ENCODE data around the gene STIM1.

STIM1 gene

DNA sequence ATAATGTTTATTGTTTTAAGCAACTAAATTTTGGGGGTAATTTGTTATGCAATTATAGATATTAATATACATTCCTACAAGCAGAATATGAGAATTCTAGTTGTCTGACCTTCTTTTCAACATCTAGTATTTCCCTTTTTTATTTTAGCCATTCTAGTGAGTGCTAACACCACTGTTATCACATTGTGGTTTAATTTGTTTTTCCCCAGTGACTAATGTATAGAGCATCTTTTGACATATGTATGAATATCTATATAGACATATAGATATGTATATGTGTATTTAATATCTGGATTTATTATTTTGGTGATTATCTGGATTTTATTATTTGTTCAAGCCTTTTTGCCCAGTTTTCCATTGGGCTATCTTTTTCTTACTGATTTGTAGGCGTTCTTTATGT is 66.6 kb downstream of the STIM1 start:
- no peak for DNase-seq

DNA sequence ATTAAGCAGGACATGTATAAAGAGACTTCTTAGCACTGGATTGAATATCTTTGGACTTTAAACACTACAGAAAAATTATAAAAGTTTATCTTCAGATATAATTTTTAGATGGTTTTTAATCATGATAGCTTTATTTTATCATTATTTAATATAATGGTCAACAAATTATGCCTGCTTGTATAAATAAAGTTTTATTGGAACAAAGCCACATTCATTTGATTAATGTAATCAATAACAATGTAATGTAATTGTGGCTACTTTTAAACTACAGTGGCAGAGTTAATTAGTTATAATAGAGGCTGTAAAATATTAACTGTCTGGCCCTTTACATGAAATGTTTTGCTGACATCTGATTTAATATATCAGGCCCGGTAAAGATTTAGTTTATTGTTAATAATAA is 70.0 kb downstream of the STIM1 start:
- DNase-seq, result no peak

DNA sequence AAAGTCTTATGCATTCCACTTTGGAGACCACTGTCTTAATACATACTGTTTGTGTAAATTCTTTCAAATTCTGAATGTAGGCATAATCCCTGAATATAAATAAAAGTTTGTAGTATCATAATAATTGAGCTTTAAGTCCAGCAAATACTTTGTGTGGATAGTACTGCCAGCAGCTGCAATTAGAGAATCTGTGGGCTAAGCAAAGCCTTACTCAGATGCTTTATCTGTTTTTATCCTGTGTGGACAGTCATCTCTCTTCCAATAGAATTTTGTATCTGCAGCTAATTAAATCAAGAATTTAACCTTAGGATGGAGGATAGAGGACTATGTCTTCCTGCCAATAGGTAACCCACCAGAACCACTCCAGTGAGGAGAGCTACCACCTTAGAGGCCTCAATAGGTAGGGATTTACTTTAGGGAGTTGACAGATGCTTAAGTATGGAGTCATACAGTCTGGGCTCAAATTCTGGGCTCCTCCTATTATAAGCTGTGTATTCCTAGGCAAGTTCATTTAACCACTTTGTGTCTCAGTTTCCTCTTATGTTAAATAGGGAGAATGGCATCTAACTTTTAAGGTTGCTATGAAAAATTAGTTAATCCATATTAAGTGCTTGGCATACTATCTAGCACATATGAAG is 71.1 kb downstream of the STIM1 start:
- DNase-seq, result no peak

DNA sequence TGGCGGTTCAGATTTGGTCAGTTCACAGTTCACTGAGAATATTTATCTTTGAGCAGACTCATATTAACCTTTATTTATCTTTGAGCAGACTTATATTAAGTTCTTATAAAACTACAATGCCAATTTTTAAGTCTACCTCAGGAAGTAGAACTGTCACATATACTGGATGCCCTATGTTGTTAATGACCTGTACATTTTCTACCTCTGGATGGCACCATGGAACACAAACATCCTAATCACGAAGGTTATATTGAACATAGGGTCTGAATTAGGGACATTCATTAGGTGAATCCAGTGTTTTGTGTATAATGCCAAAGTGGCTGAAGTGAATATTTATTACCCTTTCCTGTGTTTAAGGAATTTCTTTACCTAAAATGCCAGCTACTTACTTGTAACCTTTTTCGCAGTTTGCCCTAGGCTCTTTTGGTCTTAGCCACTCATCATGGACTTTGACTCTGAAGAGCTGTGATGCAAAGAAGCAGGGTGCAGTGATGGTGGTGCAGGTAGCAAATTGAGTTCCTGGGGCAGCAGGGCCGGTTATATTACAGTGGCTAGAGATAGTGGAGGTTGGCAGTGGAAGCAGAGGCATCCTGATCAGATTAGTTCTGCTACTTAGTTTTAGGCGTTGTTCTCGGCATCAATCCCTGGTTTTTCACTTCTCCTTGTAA is 71.8 kb downstream of the STIM1 start:
- DNase-seq, result no peak

DNA sequence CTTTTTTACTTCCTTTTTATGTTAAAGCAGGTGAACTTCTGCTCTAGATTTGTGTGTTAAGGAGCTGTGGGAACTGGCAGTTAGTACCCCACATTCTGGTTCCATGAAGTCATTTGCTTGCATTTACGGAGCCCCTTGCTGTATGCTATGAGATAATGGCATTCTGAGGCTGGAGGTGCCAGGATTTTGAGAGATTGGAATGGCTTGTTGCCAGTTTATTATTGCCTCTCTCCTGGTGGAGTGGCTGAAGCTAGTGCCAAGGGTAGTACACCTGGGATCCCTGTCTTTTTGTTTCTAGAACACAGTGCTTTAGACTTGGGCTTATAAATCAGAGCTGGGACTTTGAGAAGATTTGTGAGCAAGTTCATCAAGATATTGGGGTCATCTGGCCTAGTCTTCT is 73.8 kb downstream of the STIM1 start:
- DNase-seq, result no peak

DNA sequence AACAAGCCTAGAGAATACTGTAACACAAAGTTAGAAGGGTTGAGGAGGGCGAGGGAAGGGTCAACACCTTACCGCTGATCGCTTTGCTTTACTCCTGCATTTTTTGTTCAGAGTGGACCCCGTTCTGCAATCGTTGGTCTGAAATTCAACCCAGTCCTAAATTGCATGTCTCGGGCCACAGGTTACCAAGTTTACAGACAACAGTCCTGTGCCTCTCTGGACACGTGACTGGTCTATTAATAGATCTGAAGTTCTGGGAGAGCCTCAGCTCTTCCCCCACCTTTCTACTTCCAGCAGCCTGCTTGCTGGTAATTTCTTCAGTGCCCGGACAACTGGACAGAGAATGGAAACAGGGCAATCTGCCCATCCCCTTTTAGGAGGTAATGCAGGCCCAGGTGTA is 74.2 kb downstream of the STIM1 start:
- DNase-seq, result no peak

DNA sequence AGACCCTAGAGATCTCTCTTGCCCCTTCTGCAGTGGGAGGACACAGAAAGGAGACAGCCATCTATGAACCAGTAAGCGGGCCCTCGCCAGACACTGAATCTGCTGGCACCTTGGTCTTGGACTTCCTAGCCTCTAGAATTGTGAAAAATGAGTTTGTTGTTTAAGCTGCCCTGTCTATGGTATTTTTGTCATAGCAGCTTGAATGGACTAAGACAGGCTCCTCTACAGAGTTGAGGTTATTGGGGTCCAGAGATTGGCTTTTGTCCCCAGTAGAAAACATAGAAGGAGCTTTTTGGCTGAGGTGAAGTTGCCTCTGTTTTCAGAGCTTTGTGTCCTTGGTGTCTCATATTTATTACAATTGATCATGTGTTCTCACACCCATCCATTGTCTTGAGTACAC is 77.2 kb downstream of the STIM1 start:
- DNase-seq, result no peak

DNA sequence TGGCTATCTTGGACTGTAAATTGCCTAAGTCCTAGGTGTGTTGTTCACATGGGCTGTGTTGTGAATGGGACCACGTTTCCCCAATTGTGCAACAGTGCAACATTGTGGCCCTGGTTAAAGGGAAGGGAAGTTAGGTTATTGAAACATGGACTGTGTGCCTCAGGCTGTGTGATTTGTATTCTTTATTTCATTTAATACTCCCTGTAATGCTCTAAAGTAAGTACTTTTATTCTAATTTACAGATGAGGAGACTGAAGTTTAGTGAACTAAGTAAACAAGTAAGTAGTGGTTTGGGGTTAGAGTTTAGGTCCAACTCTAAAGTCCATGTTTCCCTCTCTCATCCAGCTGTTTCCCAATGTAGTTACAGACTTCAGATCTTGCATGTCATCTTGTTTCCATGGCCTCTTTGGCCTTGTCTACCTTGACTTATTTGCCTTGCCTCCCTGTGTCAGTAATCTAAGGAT is 77.7 kb downstream of the STIM1 start:
- DNase-seq, result no peak

DNA sequence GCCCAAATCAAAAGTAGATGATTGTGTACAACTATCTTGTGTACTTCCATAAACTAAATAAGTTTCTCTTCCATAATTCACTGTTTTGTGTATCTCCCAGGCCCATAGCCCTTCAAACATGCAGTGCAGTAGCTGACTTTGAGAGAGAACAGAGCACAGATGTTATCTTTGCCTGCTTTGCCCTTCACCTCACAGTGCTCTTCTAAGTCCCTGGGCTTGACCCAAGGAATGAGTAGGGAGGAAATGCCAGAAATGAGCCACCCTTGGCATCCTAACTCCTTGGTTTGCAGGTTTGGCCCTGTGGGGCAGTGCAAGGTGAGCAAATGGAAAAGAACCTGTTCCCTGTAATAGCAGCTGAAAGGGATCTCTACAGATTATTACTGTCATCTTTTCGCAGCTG is 79.2 kb downstream of the STIM1 start:
- no peak for DNase-seq

DNA sequence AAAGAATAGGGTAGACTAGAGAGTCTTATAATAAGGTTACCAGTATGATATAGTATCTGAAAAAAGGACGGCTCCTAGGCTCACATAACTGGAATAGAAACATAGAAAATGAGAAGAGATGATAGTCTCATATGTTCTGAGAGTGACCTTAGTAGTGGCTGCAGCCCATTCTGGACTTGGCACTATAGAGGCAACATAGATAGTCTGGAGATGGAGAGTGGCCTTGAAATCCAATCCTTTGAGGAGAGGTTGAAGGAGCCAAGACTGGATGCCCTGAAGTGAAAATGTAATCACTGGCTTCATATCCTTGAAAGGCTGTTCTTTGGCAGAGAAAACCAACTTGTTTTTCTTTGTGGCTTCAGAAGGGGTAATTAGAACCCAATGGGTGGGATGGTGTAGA is 81.1 kb downstream of the STIM1 start:
- no peak for DNase-seq

DNA sequence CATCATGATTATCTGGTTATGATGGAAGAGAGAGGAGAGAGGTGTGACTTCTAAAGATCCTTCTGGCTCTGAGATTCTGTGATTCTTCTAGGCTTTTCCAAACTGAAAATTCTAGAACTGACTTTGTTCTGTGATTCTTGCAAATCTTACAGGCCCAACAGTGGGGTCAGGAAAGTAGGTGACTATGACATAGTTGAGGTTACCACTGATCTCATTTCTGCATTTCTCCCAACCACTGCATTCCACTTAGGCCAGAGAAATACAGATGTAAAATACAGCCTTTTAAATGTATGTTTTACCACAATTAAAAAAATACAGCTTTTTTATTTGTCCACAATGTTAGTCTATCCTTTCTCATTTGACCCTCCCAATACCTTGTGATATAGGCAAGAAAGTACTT is 83.7 kb downstream of the STIM1 start:
- DNase-seq, result no peak

DNA sequence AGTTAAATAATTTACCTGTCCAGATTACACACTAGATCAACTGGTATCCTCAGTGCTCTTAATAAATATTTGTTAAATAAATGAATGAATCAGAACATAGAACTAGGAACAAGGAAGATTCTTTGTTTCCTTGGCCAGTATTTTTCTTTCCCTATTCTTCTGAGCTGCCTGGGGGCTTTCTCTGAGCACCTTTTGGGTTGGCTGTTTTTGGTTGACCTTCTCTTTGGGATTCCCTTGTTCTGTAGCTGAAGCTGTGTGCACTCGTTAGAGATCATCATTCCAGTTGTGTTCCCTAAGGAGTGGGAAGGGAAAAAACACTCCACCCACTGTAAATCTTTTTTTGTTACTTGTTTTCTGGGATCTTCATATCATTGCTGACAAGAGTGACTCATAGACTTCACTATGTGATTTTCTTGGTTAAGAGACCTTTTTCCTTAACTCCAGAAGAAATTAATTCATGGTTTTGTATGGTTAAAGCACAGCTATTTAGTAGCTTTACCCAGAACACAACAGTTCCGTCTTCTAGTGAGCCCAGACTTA is 84.3 kb downstream of the STIM1 start:
- DNase-seq, result no peak

DNA sequence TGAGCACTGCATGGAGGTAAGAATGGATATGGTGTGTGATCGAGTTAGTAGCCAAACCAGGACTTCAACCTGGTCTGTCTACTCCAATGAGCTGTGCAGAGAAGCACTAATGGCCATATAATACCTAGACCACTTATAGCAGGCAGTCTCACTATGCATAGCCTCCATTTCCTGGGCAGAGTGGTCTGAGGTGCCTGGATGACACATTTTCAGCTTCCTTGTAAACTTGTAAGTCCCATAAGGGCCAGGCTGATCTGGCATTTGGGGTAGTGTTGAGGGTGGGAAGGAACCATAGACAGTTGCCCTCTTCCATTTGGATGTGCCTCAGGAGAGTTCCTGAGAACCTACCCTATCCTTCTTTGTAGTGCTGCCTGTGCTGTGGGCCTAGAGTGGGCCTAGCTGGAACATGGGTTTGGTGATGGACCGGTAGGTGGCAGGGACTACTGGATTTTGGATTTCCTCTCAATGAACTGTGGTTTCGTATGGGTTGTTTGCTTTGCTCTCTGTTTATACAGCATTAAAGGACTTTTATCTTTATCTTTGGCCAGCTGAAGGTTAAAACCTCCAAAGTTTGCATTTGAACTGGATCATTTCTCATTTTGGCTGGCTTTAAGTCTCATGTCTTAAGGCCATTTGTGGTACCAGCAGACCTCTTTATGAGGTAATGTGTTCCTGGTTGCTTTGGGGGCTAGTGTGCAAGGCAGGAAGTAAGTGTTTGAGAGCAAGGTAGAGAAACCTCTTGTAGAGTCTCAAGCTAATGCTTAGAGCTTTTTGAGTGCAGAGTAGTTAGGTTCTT is 86.9 kb downstream of the STIM1 start:
- no peak for DNase-seq

DNA sequence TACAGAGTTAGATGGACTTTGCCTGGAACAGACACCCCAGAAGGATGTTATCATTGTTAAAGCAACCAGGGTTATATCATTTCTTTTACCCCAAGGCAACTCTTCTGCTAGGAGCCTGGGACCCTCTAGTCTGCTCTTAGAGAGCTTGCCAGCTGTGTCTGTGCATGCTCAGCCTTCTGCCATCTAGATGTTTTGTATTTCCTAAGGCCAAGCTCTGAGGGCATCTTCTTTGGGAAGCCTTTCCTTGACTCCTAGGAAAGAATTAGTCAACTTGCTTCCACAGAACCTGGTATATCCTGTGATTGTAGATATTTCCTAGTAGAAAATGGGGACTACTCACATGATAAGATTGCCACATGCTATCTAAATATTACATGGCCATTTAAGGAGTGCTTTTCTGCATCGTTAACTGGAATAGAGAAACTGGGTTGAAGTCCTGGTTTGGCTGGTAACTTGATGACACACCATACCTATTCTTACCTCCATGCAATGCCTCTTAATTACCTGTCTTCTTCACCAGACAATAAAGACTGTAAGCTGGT is 87.6 kb downstream of the STIM1 start:
- DNase-seq, result no peak

DNA sequence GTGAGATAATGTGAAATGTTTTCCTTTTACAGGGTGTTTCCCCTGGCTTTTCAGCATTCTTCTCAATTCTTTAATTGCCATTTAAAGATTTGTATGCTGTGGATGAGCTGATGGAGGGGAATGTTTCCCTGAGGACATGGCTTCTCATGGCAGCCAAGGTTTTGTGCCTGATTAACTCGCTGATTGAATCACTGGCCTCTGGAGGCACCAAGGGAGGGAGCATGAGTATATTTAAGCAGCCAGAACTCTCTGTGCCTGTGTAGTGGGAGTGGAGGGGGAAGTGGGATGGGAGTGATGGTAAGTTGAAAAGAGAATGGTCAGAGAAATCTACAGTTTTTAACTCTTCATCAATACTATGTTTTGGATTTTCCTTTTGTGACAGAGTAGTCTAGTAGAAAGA is 88.7 kb downstream of the STIM1 start:
- no peak for DNase-seq

DNA sequence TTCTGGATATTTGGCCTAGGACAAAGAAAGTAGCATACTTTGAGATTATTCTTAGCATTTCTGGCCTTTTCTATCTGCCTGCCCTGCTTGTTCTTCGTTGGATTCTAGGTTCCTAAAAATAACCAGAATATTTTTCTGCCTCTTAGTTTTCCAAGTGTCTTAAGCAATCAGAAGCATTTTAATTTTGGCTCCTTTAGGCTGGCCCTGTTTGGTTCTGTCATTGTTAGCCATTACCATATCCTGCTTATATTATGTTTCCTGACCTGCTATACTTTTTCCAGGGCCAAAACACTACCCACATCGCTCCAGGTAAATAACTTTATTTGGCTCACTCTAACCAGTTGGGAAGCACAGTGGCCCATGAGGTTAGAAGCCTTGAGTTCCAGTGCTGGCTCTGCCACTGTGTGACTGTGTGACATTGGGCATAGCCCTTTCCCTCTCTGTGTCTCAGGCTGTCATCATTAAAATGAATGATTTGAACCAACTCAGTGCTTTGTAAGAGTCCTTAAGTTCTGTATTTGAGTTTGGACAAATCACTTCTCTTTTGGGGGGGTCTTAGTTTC is 91.1 kb downstream of the STIM1 start:
- no peak for DNase-seq

DNA sequence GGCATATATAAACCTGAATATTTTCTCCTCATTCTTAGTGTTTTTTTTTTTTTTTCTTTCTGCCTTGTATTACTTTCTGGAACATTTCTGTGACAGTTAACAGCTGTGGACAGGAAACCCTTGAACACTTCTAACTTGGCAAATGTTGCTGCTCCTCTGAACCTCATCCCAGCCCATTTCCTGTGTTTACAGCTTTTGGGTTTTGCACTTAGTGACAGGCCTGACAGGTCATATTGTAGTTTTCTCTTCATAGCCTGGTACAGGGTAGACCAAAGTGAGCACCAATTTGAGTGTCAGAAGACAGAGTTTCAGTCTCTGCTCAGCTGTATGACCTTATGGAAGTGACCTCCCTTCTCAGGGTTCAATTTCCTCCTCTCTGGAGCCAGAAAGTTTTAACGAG is 91.6 kb downstream of the STIM1 start:
- no peak for DNase-seq

DNA sequence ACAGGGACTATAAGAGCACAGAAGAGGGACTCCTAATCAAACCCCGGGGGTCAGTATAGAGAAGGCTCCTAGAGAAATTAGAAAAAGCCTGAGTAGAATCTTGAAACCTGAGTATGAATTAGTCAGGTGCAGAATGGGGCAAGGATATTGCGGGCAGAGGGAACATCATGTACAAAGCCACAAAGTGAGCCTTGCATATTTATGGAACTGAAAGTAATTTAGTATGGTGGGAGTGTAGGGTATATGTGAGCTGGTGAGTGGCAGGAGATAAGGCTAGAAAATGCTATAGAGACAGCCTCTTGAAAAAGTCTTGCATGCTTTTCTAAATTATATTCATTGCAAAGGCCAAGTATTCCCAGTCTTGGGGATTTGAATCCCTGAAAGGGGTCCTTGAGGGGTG is 93.7 kb downstream of the STIM1 start:
- DNase-seq, result no peak

DNA sequence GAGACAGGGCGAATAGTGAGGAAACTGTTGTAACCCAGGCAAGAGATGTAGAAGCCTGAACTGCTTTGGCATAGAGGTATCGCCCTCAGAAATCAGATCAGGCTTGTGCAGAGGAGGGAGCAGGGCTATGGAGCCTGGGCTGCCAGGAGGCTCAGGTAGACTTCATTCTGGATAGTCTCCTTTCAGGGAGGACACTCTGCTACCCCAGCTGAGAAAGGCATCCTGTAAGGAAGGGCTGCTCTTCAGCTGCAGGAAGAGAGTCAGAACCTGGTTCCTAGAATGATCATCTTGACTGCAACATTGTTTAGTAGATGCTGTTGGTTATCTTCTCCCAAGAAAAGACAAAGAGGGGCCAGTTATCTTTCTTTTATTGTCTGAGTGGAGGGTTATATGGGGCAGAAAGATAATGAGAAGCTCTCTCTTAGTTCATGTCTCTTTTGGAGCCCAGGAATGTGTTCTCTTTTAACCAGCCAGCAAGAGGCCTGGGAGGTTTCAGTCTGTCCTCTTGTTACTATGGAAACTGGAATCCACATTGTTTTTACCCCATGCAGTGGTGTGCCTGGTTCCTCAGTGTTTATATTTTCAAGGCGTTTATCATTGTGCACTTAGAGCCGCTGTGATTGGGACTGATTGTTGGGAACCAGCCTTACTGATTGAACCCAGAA is 95.7 kb downstream of the STIM1 start:
- no peak for DNase-seq

DNA sequence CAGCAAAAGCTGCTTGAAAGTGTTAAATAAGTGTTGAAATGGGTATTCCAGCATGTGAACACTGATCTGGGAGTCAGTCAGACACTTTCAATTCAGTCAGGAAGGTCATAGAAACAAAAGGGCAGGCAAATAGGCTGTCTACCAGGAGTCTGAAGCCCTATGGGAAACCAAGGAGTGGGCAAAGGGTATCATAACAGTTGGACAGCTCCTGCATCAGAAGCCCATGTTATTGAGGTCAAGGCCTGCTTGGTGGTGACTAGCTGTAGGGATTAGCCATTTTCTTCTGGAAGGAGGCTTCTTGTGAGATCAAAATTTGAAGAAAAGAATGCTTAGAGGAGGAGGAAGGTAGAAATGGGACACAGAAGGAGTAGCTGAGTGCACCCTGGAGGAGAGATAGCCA is 97.3 kb downstream of the STIM1 start:
- DNase-seq, result no peak

DNA sequence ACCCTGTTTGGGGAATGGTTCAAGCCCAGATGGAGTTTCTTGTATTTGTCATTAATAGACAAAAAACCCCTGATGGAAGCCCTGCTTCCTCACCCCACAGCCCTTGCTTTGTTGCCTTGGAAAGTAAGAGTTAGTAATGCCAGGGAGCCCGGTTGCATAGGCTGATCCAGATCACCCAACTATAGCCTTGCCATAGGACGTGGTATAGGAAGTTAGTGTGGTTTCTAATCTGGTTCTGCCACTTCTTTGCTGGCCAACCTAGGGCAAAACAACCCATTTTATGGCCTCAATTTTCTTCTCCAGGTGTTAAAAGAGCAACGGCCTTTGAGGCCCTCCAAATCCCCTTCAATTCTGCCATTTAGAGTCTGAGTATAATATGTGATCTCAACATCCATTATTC is 97.9 kb downstream of the STIM1 start:
- no peak for DNase-seq

DNA sequence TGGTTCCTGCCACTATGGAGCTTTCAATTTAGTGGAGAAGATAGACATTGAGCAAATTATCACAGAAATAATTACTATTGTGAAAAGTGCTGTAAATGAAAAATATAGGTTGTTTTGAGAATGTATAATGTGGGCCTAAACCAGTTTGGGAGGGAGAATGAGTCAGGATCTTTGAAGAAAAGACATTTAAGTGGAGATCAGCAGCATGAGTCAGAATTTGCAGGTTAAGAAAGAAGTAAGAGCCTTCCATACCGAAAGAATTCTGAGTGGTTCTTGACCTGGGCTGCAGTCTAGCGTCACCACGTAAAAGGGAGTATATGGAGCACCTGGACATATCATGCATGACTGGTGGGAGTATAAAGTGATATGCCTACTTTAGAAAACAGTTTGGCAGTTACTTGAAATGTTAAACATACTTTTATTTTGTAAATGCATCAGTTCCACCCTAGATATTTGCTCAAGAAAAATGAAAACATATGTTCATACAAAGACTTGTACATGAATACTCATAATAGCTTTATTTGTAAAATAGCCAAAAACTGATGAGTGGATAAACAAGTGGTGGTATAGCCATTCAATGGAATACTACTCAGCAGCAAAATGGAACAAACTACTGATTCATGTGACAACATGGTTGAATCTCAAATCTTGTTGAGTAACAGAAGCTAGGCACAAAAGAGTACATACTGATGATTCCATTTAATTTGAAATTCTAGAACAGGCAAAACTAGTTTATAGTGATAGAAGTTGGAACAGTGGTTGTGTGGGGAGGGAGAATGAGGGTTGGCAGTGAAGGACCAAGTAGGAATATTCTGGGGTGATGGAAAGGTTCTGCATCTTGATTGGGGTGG is 99.2 kb downstream of the STIM1 start:
- DNase-seq, result no peak

Data from DMS 273 treated with DMSO at 0.1 percent for 48 hours (cell line).